Measurements from ENCODE around the gene RASSF5.
A peak's percentile ranks its signal among the peaks of the same experiment; 100 is the strongest.
"Not testable (repeated sequence)": the region's sequence is repeated elsewhere in the genome, so short reads cannot be mapped to it uniquely, and the experiment has no call there.

RASSF5 gene

GRCh38 chr1:206573762-206574161, 66.4 kb downstream of the RASSF5 start:
- DNase-seq: no peak

DNA sequence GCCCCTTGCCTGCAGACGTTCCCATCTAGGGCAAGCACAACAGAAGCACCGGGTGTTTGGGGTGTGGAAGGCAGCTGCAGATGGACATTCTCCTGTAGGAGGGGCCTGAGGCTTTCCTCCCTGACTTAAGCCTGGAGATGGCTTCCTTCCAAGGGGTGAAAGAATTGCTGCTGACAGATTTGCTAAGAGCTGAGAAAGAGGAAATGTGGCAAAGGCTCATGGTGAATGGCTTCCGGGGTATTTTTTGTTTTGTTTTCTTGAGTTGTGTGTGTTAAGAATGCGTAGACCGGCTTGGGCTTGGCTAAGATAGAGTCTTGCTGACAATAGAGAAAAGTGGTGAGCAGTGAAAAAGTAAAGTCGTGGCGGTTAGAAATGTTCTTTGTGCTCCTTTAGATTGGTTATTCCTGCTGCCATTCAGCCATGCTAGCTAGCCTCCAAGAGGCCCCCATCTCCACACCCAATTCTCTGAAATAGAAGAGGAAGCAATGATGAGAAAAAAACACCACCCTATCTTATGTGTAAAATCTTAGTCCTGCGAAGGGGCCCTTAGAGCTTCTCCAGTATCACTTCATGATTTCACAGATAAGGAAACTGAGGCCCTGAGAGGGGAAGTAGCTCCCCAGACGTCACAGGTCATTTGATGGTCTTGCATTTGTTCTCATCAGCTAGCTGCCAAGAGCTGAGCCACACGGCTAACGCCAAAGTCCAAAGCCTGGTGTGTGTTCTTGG, 68.0 kb downstream of the RASSF5 start:
- no peak for DNase-seq

GRCh38 chr1:206575894-206576737, 68.8 kb downstream of the RASSF5 start:
- DNase-seq: no peak

DNA sequence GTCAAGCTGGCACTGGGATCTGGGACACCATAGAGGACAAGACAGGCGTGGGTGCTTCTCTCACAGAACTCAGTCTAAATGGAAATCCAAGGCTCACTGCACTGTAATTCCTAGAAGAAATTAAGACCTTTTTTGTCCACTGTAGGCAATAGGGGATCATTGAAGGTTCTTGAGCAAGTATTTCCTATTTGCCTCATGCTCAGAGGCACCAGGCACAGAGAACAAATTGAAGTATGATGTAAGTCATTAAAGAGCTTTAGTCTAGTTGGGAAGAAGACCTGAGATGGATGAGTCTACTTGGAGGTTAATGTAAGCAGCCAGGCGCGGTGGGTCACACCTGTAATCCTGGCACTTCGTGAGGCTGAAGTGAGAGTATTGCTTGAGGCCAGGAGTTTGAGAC, 70.3 kb downstream of the RASSF5 start:
- no peak for DNase-seq

DNA sequence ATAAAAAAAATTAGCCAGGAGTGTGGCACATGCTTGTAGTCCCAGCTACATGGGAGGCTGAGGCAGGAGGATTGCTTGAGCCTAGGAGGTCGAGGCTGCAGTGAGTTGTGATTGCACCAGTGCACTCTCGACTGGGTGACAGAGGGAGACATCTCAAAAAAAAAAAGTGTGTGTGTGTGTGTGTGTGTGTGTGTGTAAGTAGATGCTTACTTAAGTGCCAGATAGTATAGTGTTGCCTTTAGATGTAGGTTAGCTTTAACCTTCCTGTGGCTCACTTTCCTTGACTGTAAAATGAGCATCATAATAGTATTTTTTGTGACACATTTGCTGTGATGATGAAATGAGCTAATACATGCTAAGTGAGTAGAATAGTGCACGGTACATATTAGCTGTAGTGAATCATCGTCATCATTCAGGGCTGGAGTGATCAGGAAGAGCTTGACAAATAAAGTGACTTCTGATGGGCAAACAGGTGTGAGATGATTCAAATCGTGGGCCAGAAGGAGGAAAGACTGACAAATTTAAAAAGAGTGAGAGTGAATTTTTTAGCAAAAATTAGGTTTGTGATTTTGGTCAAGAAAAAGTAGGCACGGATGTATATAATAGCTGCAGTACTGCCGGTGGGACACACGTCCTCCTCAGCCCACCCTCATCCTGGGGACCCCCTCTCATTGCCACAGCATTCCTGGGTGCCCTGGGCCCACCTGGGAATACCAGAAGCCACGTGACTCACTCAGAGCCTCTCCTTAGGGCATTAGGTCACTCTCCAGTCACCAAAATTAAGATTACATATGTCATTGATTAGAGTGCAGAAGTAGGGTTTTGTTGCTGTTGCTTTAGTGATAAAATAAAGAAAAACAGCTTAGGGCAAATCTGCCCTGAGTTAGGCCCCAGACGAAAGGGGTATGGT, 71.0 kb downstream of the RASSF5 start:
- no peak for DNase-seq

DNA sequence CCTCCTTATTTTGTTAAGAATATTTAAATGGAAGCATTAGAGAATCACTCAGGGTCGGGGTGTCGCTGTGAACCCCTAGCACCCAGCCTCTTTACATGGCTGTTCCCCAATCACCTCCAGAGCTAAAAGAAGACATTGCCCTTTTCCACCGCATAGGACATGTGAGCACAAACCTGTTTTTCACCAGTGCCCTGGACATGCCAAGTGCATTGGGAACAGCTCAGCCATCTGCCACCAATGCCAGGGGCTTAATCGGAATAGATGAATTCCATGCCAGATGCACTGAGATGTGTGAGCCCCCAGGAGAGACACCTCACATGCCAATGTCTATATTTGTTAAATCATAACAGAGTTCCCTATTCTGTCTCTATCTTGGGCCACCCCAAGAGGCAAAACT, 71.6 kb downstream of the RASSF5 start:
- no peak for DNase-seq

DNA sequence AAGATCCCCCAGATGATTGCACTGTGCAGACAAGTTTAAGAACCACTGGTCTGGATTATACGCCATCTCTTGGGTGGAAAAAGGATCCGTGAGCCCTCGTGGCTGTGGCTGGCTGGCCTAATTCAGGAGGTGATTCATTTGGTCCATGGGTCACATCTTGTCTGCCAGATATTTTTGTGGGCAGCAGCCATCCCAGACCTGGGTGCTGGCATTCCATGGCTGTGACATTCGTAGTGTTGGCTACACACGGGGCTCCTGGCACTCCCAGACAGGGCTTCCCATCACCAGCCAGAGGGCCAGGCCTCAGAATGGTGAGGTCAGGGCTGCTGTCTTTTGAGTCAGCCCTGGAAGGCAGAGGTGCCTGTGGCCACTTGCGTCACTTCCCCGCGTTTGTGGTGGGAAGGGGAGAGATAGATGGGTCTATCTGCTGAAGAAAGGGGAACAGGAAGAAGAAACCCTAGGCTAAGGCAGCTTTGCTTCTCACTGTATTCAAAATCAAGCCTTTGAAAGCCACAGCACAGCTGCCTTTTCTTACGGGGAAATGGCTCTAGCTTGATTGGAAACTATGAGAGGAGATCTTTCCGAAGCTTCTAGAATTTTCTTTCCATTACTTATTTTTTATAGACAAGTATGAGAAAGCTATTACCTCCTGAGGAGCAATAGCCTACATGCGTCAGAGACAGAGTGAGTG, 72.6 kb downstream of the RASSF5 start:
- DNase-seq: peak; percentile 93

- peak; percentile 69 for DNase-seq
These were observed 73.2 kb downstream of the RASSF5 start for GRCh38 chr1:206580438-206581113.

- not testable (repeated sequence) for DNase-seq
These were observed 73.8 kb downstream of the RASSF5 start for GRCh38 chr1:206581114-206581497.

GRCh38 chr1:206581571-206581981, 74.2 kb downstream of the RASSF5 start:
- peak; percentile 90 for DNase-seq

DNA sequence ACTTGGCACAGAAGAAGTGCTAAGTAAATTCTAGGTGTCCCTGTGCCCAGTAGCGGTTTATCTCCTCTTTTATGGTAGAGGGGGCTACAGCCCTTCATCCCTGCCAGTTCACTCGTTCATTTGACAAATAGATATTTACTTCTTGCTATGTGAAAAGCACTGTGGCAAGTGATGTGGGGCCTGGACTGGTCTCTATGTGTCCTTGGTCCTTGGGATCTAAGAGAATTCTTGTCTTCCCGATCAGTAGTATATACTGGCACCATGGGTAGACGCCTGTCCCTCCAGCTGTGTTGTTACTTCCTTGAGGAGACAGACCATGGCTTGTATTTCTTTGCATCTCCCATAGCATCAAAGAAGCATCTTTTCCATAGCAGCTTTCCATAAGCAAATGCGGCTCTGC, 75.2 kb downstream of the RASSF5 start:
- no peak for DNase-seq

DNA sequence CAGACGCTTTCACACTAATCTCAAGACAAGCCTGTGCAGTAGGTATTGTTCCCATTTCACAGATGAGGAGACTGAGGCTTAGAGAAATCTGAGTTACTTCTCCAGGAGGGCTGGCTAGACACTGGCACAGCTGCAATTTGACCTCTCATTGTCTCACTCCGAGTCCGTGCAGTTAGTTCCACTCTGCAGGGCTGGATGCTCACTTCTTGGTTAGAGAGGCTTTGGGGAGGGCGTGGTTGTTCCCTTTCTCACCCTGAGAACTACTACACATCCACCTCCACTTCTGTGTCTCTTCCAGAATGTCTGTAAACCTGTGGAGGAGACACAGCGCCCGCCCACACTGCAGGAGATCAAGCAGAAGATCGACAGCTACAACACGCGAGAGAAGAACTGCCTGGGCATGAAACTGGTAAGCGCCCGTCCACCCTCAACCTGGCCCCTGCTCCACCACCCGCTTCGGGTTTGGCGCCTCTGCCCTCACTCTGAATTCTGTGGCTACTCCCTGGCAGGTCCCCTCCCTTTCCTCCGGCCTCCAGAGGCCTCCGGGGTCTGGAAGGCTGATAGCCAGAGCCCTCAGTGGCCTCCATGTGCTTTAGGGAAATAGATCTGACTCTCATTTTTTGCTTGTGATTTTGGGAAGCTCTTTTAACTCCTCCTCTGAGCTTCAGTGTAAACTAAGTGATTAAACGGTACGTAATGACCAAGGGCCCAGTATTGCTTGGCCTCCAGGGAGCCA, 75.8 kb downstream of the RASSF5 start:
- DNase-seq: peak; percentile 79

- peak; percentile 94 for DNase-seq
These were observed 76.6 kb downstream of the RASSF5 start for GRCh38 chr1:206583707-206584648.

GRCh38 chr1:206584683-206585082, 77.4 kb downstream of the RASSF5 start:
- no peak for DNase-seq

GRCh38 chr1:206586501-206587445, 79.4 kb downstream of the RASSF5 start:
- DNase-seq: no peak

- DNase-seq: no peak
These were observed 80.6 kb downstream of the RASSF5 start for GRCh38 chr1:206587904-206588303.

DNA sequence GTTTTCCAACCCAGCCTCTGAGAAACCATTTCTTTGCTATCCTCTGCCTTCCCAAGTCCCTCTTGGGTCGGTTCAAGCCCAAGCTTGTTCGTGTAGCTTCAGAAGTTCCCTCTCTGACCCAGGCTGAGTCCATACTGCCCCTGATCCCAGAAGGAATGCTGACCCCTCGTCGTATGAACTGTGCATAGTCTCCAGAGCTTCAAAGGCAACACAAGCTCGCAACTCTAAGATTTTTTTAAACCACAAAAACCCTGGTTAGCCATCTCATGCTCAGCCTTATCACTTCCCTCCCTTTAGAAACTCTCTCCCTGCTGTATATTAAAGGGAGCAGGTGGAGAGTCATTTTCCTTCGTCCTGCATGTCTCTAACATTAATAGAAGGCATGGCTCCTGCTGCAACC, 81.2 kb downstream of the RASSF5 start:
- no peak for DNase-seq

- DNase-seq: no peak
These were observed 81.9 kb downstream of the RASSF5 start for GRCh38 chr1:206589206-206589605.
